ENCODE data around the gene COPB2. TPM values are rescaled to one million over a fixed set of nuclear protein-coding genes. Genes with fewer than 3 reads are reported as not detected.

Gene COPB2
- total and polyA plus RNA-seq, 2 donors (not counting 3 experiments of a cell fraction or from before 2014, with no cell fraction given) = 72.1 to 146 TPM

DNA sequence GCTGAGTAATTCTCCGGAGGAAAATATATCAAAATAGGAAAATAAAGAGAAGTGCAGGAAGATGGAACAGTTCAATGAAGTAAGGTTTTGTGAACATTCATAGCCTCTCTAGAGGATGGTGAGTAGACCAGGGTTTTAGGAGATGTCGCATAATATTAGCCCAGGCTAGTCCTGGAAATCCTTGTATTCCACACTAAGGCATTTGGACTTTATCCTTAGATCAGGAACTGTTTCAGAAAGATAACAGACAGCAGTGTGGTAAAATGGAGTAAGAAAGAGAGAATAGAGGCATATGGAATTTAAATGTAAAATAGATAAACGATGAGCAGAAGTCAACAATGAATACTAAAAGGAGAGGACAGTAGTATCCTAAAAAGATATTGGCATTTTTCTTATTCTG lies 12.1 kb downstream of the COPB2 start:
- CTCF ChIA-PET = no interaction called here
- Histone ChIP-seq H3K36me3 (ENCODE audit: control insufficient read depth in 2 of 2, extremely low read depth in 1 of 2, insufficient read depth in 2 of 2, low read length in 2 of 2) (peaks cover 20 to 42% of the 10 kb centered on the region in 2 experiments), H4K20me1 (replicated peaks; ENCODE audit: control insufficient read depth, extremely low read depth, insufficient read depth, low read length) (peaks cover 11% of the 10 kb centered on the region), H3K4me2 (ENCODE audit: insufficient read depth, low read length) (no peak overlapping the region), H3K79me2 (ENCODE audit: control insufficient read depth, insufficient read depth, low read length) (peaks cover 29% of the 10 kb centered on the region), H3K9ac (replicated peaks; ENCODE audit: extremely low read depth, insufficient read depth, low read length) (no peak overlapping the region), H3K9me3 (replicated peaks; ENCODE audit: control insufficient read depth, insufficient read depth, low read length) (no peaks in the 10 kb centered on the region), H3K4me1 (ENCODE audit: control insufficient read depth, extremely low read depth, insufficient read depth, low read length) (no peaks in the 10 kb centered on the region), H3K9me1 (replicated peaks; ENCODE audit: control insufficient read depth, extremely low read depth, insufficient read depth, low read length) (no peaks in the 10 kb centered on the region), H3K27me3 (ENCODE audit: control insufficient read depth in 2 of 2, insufficient read depth in 2 of 2, low read length in 2 of 2) (no peaks in the 10 kb centered on the region), H2AFZ (ENCODE audit: low read depth, low read length) (no peak overlapping the region), H3K27ac (ENCODE audit: insufficient read depth, low read depth, low read length) (no peak overlapping the region), H3K4me3 (replicated peaks in 1 of 3; ENCODE audit: insufficient read depth in 1 of 3, low read depth in 1 of 3, low read length in 3 of 3) (no peak overlapping the region)
- POLR2A ChIA-PET = no interaction called here
- no peak for TF ChIP-seq EZH2 (IDR thresholded peaks at IDR 0.05; ENCODE audit: borderline replicate concordance, low read depth, low read length, severe bottlenecking)
- no peak for TF ChIP-seq POLR2AphosphoS5 (IDR thresholded peaks at IDR 0.05; ENCODE audit: insufficient read depth, low read depth, low read length)
- TF ChIP-seq, protein P1, sequence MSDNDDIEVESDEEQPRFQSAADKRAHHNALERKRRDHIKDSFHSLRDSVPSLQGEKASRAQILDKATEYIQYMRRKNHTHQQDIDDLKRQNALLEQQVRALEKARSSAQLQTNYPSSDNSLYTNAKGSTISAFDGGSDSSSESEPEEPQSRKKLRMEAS (IDR thresholded peaks at IDR 0.05; ENCODE audit: insufficient read depth, insufficient read length) = no peak
- no peak for TF ChIP-seq JUN (IDR thresholded peaks at IDR 0.05; ENCODE audit: borderline replicate concordance, insufficient read depth, insufficient read length, low read depth)
- TF ChIP-seq FOS (IDR thresholded peaks at IDR 0.05; ENCODE audit: borderline replicate concordance, insufficient read depth, low read length) = no peak
- TF ChIP-seq GATA2 (IDR thresholded peaks at IDR 0.05; ENCODE audit: insufficient read depth, insufficient read length, low read depth, low read length) = no peak
- no peak for TF ChIP-seq POLR2A (IDR thresholded peaks at IDR 0.05; ENCODE audit: low read depth, low read length)
- no peak for TF ChIP-seq MYC (IDR thresholded peaks at IDR 0.05; ENCODE audit: low read depth, low read length)
- TF ChIP-seq, protein P2, sequence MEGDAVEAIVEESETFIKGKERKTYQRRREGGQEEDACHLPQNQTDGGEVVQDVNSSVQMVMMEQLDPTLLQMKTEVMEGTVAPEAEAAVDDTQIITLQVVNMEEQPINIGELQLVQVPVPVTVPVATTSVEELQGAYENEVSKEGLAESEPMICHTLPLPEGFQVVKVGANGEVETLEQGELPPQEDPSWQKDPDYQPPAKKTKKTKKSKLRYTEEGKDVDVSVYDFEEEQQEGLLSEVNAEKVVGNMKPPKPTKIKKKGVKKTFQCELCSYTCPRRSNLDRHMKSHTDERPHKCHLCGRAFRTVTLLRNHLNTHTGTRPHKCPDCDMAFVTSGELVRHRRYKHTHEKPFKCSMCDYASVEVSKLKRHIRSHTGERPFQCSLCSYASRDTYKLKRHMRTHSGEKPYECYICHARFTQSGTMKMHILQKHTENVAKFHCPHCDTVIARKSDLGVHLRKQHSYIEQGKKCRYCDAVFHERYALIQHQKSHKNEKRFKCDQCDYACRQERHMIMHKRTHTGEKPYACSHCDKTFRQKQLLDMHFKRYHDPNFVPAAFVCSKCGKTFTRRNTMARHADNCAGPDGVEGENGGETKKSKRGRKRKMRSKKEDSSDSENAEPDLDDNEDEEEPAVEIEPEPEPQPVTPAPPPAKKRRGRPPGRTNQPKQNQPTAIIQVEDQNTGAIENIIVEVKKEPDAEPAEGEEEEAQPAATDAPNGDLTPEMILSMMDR (IDR thresholded peaks at IDR 0.05; ENCODE audit: extremely low read depth in 1 of 2, insufficient read depth in 1 of 2, low read depth in 1 of 2, low read length in 2 of 2) = no peak
- intact Hi-C loops (cut with micrococcal nuclease) = no loop called here
- BruUV-seq (replicated peaks) = no TSS peak
- DNase-seq (ENCODE audit: low read depth, low spot score) (no peak), FAIRE-seq (no peak)
- dilution Hi-C loops (cut with MboI; ENCODE audit: extremely low pct_ligation_motif_present, low sequenced_read_pairs) = no loop called here
